Measurements from ENCODE around the gene SDHAF1.

DNA sequence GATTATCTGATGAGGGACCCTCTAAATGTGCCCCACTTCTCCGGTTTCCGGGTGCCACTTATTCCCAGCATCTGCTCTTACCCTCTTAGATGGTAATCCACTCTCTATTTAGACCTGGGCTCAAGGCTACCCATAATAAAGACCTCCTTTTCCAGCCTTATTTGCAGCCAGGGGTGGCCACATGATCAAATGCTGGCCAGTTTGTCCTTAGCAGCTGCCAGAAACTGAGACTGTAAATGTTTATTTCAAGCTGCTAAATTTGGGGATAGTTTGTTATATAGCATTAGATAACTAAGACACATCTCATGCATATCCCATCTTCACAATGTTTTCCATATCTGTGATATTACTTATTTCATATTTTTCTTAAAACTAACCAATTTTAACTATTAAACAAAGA lies 49.0 kb downstream of the SDHAF1 start:
- TF ChIP-seq, protein P1, sequence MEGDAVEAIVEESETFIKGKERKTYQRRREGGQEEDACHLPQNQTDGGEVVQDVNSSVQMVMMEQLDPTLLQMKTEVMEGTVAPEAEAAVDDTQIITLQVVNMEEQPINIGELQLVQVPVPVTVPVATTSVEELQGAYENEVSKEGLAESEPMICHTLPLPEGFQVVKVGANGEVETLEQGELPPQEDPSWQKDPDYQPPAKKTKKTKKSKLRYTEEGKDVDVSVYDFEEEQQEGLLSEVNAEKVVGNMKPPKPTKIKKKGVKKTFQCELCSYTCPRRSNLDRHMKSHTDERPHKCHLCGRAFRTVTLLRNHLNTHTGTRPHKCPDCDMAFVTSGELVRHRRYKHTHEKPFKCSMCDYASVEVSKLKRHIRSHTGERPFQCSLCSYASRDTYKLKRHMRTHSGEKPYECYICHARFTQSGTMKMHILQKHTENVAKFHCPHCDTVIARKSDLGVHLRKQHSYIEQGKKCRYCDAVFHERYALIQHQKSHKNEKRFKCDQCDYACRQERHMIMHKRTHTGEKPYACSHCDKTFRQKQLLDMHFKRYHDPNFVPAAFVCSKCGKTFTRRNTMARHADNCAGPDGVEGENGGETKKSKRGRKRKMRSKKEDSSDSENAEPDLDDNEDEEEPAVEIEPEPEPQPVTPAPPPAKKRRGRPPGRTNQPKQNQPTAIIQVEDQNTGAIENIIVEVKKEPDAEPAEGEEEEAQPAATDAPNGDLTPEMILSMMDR (conservative IDR thresholded peaks at IDR 0.05; ENCODE audit: low read length): no peak
- TF ChIP-seq EZH2phosphoT487 (IDR thresholded peaks at IDR 0.05; ENCODE audit: borderline replicate concordance, low read depth, low read length): no peak
